Upper lobe of right lung (tissue), 1 donor: ENCODE results near the gene AHDC1. TPM values are rescaled to one million over a fixed set of nuclear protein-coding genes. Genes with fewer than 3 reads are reported as not detected.

Experiments
- ATAC-seq: fragments of 200-7000 bp; cut with Tn5 transposase; one replicate; pipeline ENCODE4 v1.9.1; 2020; ENCODE audit warnings: mild to moderate bottlenecking, moderate library complexity
- DNase-seq: peaks from one replicate; pipeline ENCODE4 v3.0.0-alpha.2; 2020
- H3K27ac ChIP-seq: fragments of 200-600 bp; one replicate; pipeline ENCODE4 v1.8.0; 2022
- H3K27me3 ChIP-seq: fragments of 200-600 bp; one replicate; pipeline ENCODE4 v1.8.0; 2022; ENCODE audit warnings: mild to moderate bottlenecking
- H3K36me3 ChIP-seq: fragments of 200-600 bp; one replicate; pipeline ENCODE4 v1.8.0; 2022
- H3K4me1 ChIP-seq: fragments of 200-600 bp; one replicate; pipeline ENCODE4 v1.8.0; 2022
- H3K4me3 ChIP-seq: fragments of 200-600 bp; one replicate; pipeline ENCODE4 v1.8.0; 2022; ENCODE audit warnings: mild to moderate bottlenecking
- H3K9me3 ChIP-seq: fragments of 200-600 bp; one replicate; pipeline ENCODE4 v1.8.0; 2022
- intact Hi-C: fragments of 100-400 bp; cut with DNase I; formaldehyde crosslinking; loops from one replicate; pipeline ENCODE4 v1.11.0; 2022
- total RNA-seq: library from RNA; stranded (reverse); fragmentation: NEBNext Ultra II Directional; extraction: Animal tissue kit (Norgen Biotek cat#: 25700); gene quantifications from one replicate; pipeline ENCODE4 v1.2.1, GENCODE V29; 2021
- TF ChIP-seq, protein P1 (sequence below): fragments of 200-600 bp; IDR thresholded peaks from one replicate; pipeline ENCODE4 v1.8.0; 2022; ENCODE audit warnings: antibody characterized with exemption
- donor health status: DM: no; HTN: yes; CAD: no; lungs with severe emphysema.

The AHDC1 gene
- total RNA-seq, 1 donor from 2014 or later = 34.2 TPM

DNA sequence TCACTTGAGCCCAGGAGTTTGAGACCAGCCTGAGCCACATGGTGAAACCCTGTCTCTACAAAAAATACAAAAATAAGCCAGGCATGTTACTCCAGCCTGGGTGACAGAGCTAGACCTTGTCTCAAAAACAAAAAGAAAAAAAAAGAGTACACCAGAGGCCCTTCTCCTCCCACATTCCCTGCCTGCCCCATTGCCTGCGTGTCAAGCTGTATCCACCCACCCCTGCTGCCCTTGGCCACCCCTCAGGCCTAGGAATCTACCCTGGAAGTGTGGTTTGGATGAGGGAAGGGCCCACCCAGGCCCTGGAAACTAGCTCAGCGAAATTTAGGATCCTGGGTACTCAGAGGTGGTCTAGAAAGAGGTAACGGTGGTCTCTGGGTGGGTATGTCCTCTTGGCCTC lies 88.3 kb downstream of the AHDC1 start:
- intact Hi-C loops = no loop called here
- Histone ChIP-seq H3K27ac (no peak overlapping the region), H3K4me1 (peaks cover 23% of the 10 kb centered on the region)

DNA sequence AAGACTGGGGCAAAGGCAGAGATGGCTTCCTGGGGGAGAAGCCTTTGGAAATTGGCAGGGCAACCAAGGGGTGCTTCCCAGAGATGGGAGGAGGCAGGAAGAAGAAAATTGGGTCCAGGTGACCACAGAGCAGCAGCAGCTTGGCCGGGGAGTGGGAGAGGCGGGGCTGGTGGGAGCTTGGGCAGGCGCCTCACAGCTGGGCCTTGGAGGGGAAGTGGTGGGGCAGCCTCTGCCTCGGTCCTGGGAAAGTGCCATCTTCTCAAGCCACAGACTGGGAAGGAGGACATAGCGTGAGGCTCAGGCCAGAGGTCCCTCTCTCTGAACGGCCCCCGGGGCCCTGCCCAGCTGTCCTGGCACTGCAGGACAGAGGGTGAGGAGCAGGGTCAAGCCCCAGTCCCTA lies 90.0 kb downstream of the AHDC1 start:
- TF ChIP-seq, protein P1, sequence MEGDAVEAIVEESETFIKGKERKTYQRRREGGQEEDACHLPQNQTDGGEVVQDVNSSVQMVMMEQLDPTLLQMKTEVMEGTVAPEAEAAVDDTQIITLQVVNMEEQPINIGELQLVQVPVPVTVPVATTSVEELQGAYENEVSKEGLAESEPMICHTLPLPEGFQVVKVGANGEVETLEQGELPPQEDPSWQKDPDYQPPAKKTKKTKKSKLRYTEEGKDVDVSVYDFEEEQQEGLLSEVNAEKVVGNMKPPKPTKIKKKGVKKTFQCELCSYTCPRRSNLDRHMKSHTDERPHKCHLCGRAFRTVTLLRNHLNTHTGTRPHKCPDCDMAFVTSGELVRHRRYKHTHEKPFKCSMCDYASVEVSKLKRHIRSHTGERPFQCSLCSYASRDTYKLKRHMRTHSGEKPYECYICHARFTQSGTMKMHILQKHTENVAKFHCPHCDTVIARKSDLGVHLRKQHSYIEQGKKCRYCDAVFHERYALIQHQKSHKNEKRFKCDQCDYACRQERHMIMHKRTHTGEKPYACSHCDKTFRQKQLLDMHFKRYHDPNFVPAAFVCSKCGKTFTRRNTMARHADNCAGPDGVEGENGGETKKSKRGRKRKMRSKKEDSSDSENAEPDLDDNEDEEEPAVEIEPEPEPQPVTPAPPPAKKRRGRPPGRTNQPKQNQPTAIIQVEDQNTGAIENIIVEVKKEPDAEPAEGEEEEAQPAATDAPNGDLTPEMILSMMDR = no peak
- ATAC-seq (peak; percentile 71), DNase-seq (no peak)
- no peaks in the 10 kb centered on the region for H3K36me3 ChIP-seq
- H3K27ac ChIP-seq = peak overlapping the region; percentile 40
- no peaks in the 10 kb centered on the region for H3K9me3 ChIP-seq
- H3K4me3 ChIP-seq = no peak overlapping the region
- intact Hi-C loops = no loop called here
- no peaks in the 10 kb centered on the region for H3K27me3 ChIP-seq
- peaks cover 11% of the 10 kb centered on the region for H3K4me1 ChIP-seq

More for the DNA sequence above, 88.3 kb downstream of the AHDC1 start:
- no peak for ATAC-seq
- no peaks in the 10 kb centered on the region for H3K27me3 ChIP-seq
- TF ChIP-seq, protein P1 = no peak
- H3K4me3 ChIP-seq = no peak overlapping the region
- no peaks in the 10 kb centered on the region for H3K9me3 ChIP-seq
- no peaks in the 10 kb centered on the region for H3K36me3 ChIP-seq
- no peak for DNase-seq

DNA sequence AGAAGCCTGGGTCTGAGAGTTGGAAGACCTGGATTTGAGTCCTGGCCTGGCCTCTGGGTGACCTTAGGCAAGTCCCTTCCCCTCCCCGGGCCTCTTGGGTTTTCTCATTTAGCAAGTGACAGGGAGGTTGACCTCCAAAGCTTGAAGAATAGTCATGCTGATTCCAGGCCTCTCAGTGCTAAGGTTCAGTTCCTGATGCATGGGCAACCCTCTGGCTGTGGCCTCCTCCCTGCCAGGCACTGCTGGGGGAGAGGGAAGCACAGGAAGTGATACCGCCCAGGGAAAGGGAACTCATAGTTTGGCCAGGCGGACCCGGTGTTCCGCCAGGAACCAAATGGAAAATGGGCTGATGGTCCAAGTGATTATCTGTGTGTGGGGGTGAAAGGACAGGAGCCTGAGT lies 90.4 kb downstream of the AHDC1 start:
- Histone ChIP-seq H3K4me3 (no peak overlapping the region), H3K36me3 (no peaks in the 10 kb centered on the region), H3K4me1 (peaks cover 11% of the 10 kb centered on the region), H3K27me3 (no peaks in the 10 kb centered on the region), H3K27ac (peak overlapping the region; percentile 40), H3K9me3 (no peaks in the 10 kb centered on the region)
- TF ChIP-seq, protein P1 = no peak
- no peak for DNase-seq
- intact Hi-C loops = no loop called here
- ATAC-seq = peak; percentile 70

DNA sequence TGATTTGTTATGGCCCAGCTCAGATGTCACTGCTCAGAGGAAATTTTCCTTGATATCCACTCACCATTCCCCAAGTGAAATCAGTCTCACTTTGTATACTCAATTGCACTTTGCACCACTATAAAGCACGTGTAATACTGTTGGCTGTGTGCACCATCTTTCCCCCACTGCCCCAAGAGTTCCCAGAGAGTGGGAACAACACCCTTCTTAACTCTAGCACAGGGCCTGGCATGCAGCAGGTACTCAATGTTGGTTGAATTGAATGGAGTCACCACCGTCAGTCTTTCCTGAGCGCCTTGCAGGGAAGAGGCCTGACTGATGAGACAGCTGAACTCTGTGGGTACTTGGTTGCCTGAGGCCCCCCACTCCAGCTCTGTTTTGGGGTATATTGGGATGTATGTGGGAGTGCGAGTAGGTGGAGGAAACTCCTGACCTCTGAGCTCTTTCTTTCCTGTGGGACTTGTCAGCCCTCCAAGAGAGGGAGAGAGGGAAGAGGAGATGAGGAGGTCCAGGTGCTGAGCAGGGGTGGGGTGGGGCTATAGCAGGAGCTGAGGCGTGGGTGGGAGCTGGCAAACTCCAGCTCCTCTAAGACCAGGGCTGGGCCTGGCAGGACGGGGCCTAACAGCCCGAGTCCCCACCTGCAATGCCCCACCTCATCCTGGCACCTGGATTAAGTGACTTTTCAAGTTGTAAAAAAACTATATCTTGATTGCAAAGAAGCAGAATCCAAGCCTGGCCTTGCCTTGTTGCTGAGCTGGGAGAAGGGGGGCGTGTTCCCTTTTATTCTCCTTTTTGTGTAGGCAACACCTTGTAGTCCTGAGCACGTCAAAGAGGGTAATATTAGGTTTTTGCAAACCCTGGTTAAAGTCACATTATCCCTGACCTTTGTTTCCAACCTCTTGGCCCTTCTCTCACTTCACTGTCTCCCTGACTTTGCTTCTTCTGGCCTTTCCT lies 94.5 kb downstream of the AHDC1 start:
- intact Hi-C loops = no loop called here
- no peak overlapping the region for H3K27ac ChIP-seq
- TF ChIP-seq, protein P1 = no peak
- no peaks in the 10 kb centered on the region for H3K27me3 ChIP-seq
- H3K4me1 ChIP-seq = peaks cover 25% of the 10 kb centered on the region
- no peak overlapping the region for H3K4me3 ChIP-seq
- H3K36me3 ChIP-seq = no peaks in the 10 kb centered on the region
- DNase-seq = no peak
- no peaks in the 10 kb centered on the region for H3K9me3 ChIP-seq
- ATAC-seq = peak; percentile 7

DNA sequence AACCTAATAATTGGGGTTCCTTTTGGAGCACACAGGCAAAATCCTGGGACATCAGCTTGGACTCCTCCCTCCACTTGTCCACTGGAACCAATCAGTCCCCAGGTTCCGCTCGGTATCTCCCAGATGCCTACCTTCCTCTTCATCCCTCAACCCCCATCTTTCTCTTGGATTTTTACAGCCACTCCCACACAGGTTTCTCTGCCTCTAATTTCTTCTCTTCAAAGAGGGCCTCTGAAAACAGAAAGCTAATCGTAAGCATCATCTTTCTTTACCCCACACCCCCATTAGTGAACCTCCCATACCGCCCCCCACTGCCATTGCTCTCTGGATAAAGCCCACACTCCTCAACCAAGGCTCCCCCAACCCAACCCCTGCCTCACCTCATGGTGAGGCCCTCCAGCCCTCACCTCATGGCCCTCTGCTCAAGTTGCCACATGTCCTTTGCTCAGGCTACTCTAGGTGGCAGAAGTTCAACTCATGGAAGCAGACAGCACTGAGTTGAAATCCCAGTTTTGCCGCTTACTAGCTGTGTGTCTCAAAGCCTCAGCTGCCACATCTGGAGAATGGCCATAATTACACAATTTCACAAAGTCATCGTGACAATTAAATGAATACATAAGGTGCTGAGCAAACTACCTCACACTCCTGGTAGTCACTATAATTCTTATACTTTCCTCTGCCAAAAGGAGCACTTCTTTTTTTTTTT lies 95.8 kb downstream of the AHDC1 start:
- ATAC-seq = no peak
- Histone ChIP-seq H3K4me3 (no peak overlapping the region), H3K36me3 (no peaks in the 10 kb centered on the region), H3K27ac (no peak overlapping the region), H3K27me3 (no peaks in the 10 kb centered on the region), H3K9me3 (no peaks in the 10 kb centered on the region), H3K4me1 (peaks cover 23% of the 10 kb centered on the region)
- intact Hi-C loops = no loop called here
- TF ChIP-seq, protein P1 = no peak
- DNase-seq = no peak
